HG03520 (cell line): ENCODE results near the gene TBK1.
"Not testable (repeated sequence)": the region's sequence is repeated elsewhere in the genome, so short reads cannot be mapped to it uniquely, and the experiment has no call there.

ENCODE experiments used
- ATAC-seq: cut with Tn5 transposase; IDR thresholded peaks from one replicate; pipeline ENCODE4 v1.9.1; 2021; ENCODE audit warnings: mild to moderate bottlenecking, moderate library complexity; ENCODE audit not compliant: unreplicated experiment

Gene TBK1

GRCh38 chr12:64494998-64495729, 43.2 kb downstream of the TBK1 start:
- no peak for ATAC-seq

DNA sequence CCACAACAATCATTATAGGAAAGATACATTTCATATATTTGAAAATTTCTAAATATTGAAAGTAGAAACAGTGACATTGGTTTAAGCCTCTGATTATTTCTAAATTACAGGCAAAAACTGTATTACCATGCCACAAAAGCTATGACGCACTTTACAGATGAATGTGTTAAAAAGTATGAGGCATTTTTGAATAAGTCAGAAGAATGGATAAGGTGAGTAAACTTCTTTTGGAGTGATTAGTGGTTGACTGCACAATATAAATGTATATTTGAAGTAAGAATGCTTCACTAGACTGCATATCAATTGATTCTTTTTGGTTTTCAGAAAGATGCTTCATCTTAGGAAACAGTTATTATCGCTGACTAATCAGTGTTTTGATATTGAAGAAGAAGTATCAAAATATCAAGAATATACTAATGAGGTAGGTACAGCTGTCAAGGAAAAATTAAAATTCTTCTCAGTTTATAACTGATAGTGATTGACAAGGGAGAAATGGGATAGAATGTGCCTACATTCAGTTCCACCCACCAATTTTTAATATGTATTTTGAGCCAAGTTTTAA, 45.0 kb downstream of the TBK1 start:
- ATAC-seq = no peak

- no peak for ATAC-seq
These were observed 45.6 kb downstream of the TBK1 start for GRCh38 chr12:64497484-64497883.

- no peak for ATAC-seq
These were observed 46.0 kb downstream of the TBK1 start for GRCh38 chr12:64497903-64498302.

GRCh38 chr12:64500394-64500793, 48.5 kb downstream of the TBK1 start:
- ATAC-seq = no peak

DNA sequence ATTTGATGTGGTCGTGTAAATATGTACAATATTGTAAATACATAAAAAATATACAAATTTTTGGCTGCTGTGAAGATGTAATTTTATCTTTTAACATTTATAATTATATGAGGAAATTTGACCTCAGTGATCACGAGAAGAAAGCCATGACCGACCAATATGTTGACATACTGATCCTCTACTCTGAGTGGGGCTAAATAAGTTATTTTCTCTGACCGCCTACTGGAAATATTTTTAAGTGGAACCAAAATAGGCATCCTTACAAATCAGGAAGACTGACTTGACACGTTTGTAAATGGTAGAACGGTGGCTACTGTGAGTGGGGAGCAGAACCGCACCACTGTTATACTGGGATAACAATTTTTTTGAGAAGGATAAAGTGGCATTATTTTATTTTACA, 49.6 kb downstream of the TBK1 start:
- ATAC-seq = no peak

GRCh38 chr12:64506955-64507354, 55.0 kb downstream of the TBK1 start:
- no peak for ATAC-seq

GRCh38 chr12:64510667-64511066, 58.7 kb downstream of the TBK1 start:
- no peak for ATAC-seq

- ATAC-seq = no peak
These were observed 66.5 kb downstream of the TBK1 start for GRCh38 chr12:64518396-64518795.

- no peak for ATAC-seq
These were observed 69.9 kb downstream of the TBK1 start for GRCh38 chr12:64521833-64522232.

- no peak for ATAC-seq
These were observed 70.4 kb downstream of the TBK1 start for GRCh38 chr12:64522316-64522715.

DNA sequence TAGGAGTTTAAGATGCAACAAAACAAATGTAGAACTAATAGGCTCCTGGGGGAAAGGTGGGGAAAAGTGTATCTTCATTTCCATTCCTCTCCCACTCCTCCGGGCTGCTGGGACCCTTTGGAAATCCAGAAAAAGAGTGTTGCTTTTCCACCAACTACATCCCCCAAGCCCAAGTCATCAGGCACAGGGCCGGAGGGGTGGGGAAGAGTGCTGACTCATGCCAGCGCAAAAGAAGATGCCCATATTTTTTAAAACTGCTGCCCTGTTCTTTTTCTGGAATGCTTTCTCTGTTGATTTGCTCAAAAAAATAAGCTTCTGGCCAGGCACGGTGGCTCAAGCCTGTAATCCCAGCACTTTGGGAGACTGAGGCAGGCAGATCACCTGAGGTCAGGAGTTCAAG, 70.9 kb downstream of the TBK1 start:
- no peak for ATAC-seq

GRCh38 chr12:64523565-64524444, 71.9 kb downstream of the TBK1 start:
- not testable (repeated sequence) for ATAC-seq

GRCh38 chr12:64525461-64526160, 73.7 kb downstream of the TBK1 start:
- ATAC-seq = no peak

- no peak for ATAC-seq
These were observed 74.9 kb downstream of the TBK1 start for GRCh38 chr12:64526859-64527258.

GRCh38 chr12:64528616-64529015, 76.7 kb downstream of the TBK1 start:
- no peak for ATAC-seq

- ATAC-seq = no peak
These were observed 78.6 kb downstream of the TBK1 start for GRCh38 chr12:64530566-64530965.

- no peak for ATAC-seq
These were observed 79.9 kb downstream of the TBK1 start for GRCh38 chr12:64531665-64532334.

DNA sequence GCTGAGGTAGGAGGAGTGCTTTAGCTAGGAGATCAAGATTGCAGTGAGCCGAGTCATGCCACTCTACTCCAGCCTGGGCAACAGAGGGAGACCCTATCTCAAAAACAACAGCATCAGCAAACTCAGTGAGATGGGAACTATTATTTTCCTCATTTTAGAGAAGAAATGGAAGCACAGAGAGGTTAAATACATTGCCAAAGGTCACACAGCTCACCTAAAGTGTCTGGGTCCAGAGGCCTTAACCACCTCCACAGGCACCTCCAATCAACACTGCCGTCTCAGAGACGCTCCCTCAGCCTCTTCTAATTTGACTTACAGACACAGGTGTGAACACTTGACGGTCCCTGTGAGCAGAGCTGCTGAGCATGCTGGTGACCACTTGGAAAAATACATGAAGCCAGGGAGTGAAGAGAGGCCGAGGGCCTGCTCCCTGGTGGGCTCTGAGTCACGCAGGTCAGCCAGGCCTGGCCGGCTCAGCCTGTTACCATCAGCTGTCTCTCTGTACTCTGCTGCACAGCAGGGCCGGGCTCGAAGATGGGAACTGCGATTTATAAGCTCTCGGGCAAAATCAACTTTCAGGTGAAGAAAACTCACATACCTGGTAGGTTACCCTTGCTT, 80.9 kb downstream of the TBK1 start:
- no peak for ATAC-seq

GRCh38 chr12:64534672-64535199, 82.8 kb downstream of the TBK1 start:
- no peak for ATAC-seq
